NOMO-1 treated with dmso at 0.1 percent for 144 hours (cell line): ENCODE data around the gene GPR84.
A peak's percentile ranks its signal among the peaks of the same experiment; 100 is the strongest.
"Not testable (repeated sequence)": the region's sequence is repeated elsewhere in the genome, so short reads cannot be mapped to it uniquely, and the experiment has no call there.

Experiments
- DNase-seq: peaks from one replicate; lab custom pipeline; 2025; ENCODE audit not compliant: unreplicated experiment; lab: John Stamatoyannopoulos, UW

The GPR84 gene

GRCh38 chr12:54328595-54329337 is 35.5 kb downstream of the GPR84 start:
- DNase-seq: no peak

- DNase-seq: not testable (repeated sequence)
Observed at GRCh38 chr12:54325442-54326109, 38.7 kb downstream of the GPR84 start.

- DNase-seq: peak; percentile 100
Observed at GRCh38 chr12:54324617-54325441, 39.5 kb downstream of the GPR84 start, which contains the start of gene COPZ1. TSS of gene COPZ1 (plus strand) at chr12:54325131. CDS start at chr12:54325164, 33 bp downstream.

- no peak for DNase-seq
Observed at GRCh38 chr12:54321363-54321762, 42.9 kb downstream of the GPR84 start.
